ENCODE results near the gene UBE3D. TPM values are rescaled to one million over a fixed set of nuclear protein-coding genes. Genes with fewer than 3 reads are reported as not detected.

Gene UBE3D, protein sequence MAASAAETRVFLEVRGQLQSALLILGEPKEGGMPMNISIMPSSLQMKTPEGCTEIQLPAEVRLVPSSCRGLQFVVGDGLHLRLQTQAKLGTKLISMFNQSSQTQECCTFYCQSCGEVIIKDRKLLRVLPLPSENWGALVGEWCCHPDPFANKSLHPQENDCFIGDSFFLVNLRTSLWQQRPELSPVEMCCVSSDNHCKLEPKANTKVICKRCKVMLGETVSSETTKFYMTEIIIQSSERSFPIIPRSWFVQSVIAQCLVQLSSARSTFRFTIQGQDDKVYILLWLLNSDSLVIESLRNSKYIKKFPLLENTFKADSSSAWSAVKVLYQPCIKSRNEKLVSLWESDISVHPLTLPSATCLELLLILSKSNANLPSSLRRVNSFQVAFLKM
- total RNA-seq, result 10.3 and 17.1 TPM in 2 replicates
- long read RNA-seq, transcript UBE3D-203 (10 exons, 1,917 nt), result major isoform, 21 of 30 reads
- long read RNA-seq, partial matches to known transcripts, result 4 of 30 reads
- long read RNA-seq, other reads (novel, unspliced or antisense), result 4 of 30 reads

DNA sequence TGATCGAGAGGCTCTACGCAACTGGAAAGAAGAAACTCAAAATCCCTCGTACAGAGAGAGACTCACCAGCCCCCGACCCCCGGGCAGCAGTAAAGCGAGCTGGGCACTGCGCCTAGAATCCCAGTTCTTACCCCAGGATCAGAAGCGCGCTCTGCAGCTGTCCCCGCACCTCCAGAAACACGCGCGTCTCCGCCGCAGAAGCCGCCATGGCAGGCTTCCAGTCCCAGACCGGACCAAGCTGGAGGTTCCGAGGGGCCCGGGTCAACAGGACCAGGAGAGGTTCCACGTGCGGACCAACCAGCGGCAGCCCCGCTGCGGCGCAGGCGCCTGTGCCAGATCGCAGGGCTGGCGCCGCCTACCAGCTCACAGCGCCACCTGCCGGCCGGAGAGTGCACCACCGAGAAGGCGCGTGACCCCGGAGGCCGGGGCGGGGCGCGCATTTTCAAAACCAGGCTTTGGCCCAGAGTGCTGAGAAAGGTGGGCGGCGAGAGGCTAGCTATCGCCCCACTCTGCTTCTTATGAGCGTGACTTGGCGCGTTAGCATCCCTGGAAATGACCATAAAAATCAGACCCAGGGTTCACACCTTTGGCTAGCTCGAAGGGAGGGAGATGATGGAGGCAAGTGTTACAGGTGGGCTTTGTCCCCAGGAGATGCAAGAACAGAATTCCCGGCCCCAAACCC lies at the start of gene UBE3D:
Gene UBE3D, minus strand, starts transcription at position 331 of the 682 bp plus-strand sequence. Its CDS starts 123 bp downstream, at position 208.
- peak; percentile 94 for DNase-seq (ENCODE audit: low read depth, low spot score)
- TF ChIP-seq, protein P1, sequence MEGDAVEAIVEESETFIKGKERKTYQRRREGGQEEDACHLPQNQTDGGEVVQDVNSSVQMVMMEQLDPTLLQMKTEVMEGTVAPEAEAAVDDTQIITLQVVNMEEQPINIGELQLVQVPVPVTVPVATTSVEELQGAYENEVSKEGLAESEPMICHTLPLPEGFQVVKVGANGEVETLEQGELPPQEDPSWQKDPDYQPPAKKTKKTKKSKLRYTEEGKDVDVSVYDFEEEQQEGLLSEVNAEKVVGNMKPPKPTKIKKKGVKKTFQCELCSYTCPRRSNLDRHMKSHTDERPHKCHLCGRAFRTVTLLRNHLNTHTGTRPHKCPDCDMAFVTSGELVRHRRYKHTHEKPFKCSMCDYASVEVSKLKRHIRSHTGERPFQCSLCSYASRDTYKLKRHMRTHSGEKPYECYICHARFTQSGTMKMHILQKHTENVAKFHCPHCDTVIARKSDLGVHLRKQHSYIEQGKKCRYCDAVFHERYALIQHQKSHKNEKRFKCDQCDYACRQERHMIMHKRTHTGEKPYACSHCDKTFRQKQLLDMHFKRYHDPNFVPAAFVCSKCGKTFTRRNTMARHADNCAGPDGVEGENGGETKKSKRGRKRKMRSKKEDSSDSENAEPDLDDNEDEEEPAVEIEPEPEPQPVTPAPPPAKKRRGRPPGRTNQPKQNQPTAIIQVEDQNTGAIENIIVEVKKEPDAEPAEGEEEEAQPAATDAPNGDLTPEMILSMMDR (conservative IDR thresholded peaks at IDR 0.05), result peak; percentile 99
- Mint-ChIP-seq H3K9me3 (no peaks in the 10 kb centered on the region), H3K27me3 (ENCODE audit: low read depth) (no peaks in the 10 kb centered on the region), H3K4me1 (peaks cover 36% of the 10 kb centered on the region), H3K36me3 (ENCODE audit: low read depth) (no peaks in the 10 kb centered on the region), H3K27ac (ENCODE audit: unreplicated experiment) (peak within 1 kb of the TSS; percentile 71), H3K4me3 (peak within 1 kb of the TSS; percentile 93)

DNA sequence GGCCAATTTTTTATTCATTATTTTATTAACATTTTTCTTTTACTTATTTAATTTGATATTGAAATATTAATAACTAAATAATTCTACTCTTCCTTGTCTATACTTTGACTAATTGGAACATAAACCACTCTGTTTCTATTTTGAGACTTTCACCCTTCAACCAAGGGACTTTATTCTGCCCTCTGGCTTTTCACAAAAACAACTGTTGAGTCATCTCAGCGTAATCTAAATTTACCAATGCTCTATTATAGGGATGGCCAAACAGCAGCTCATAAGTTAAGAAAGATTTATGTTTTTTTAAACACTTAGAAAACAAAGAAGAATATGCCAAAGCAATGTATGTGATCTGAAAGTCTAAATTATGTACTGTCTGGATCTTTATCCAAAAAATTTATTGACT lies 48.5 kb upstream of the UBE3D start:
- TF ChIP-seq, protein P1 (conservative IDR thresholded peaks at IDR 0.05), result no peak
- H3K27ac Mint-ChIP-seq (ENCODE audit: unreplicated experiment), result no peak overlapping the region
- peaks cover 6% of the 10 kb centered on the region for H3K4me1 Mint-ChIP-seq
- H3K9me3 Mint-ChIP-seq, result no peaks in the 10 kb centered on the region
- DNase-seq (ENCODE audit: low read depth, low spot score), result no peak
- H3K36me3 Mint-ChIP-seq (ENCODE audit: low read depth), result no peaks in the 10 kb centered on the region
- no peak overlapping the region for H3K4me3 Mint-ChIP-seq
- no peaks in the 10 kb centered on the region for H3K27me3 Mint-ChIP-seq (ENCODE audit: low read depth)

DNA sequence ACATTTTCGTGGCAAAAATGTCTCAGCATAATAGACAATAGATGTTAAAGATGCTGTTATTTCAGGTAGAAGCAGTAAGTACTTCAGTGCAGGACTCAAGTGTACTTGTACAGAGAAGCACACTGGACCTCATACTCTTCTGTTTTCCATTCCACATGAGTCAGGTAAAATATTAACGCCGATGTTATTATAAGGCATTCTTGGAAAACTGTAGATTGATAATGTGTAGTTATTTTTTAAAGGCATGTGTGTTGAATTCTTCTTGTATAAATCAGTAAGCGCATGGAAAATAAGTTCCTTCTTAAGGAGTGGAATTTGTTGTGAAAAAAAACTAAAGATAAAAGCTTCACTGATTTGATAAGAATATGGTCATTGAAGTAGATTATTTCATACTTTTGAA lies 47.6 kb upstream of the UBE3D start:
- TF ChIP-seq, protein P1 (conservative IDR thresholded peaks at IDR 0.05), result no peak
- Mint-ChIP-seq H3K4me1 (peaks cover 6% of the 10 kb centered on the region), H3K4me3 (no peak overlapping the region), H3K36me3 (ENCODE audit: low read depth) (no peaks in the 10 kb centered on the region), H3K9me3 (no peaks in the 10 kb centered on the region), H3K27me3 (ENCODE audit: low read depth) (no peaks in the 10 kb centered on the region), H3K27ac (ENCODE audit: unreplicated experiment) (no peak overlapping the region)
- DNase-seq (ENCODE audit: low read depth, low spot score), result no peak

DNA sequence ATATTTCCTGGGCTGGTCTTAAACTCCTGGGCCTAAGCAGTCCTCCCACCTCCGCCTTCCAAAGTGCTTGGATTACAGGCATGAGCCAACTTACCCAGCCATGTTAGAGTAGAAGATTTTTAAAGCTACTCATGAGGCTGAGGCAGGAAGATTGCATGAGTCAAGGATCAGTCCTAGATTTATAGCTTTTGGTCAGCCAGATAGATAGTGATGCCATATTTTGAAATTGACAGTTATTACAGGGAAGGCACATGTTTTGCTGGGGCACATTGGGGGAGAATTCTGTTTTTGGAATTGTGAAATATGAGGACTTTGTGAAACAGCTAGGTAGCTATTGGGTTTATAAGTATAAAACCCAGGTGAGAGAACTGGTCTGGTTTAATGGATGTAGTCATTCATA lies 42.7 kb upstream of the UBE3D start:
- Mint-ChIP-seq H3K27ac (ENCODE audit: unreplicated experiment) (no peak overlapping the region), H3K4me1 (no peaks in the 10 kb centered on the region), H3K27me3 (ENCODE audit: low read depth) (no peaks in the 10 kb centered on the region), H3K9me3 (peaks cover 7% of the 10 kb centered on the region), H3K4me3 (no peak overlapping the region), H3K36me3 (ENCODE audit: low read depth) (peaks cover 14% of the 10 kb centered on the region)
- DNase-seq (ENCODE audit: low read depth, low spot score), result no peak
- TF ChIP-seq, protein P1 (conservative IDR thresholded peaks at IDR 0.05), result no peak

DNA sequence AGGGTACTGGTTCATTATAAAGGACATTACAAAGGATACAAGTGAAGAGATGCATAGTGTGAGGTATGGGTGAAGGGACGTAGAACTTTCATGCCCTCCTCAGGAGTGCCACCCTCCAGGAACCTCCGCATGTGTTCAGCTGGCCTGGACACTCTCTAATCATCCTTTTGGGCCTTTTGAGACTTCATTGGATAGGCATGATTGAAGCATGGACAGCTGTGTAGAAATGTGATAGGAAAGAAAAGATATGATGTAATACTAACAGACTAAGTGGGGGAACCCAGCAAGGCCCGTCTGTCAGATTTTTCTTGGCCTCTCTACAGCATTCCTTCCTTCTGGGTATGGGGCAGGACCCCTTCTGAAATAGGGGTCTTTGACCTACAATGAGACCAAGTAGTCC lies 32.9 kb upstream of the UBE3D start:
- peaks cover 6% of the 10 kb centered on the region for H3K9me3 Mint-ChIP-seq
- H3K36me3 Mint-ChIP-seq (ENCODE audit: low read depth), result peaks cover 11% of the 10 kb centered on the region
- H3K27ac Mint-ChIP-seq (ENCODE audit: unreplicated experiment), result peak overlapping the region; percentile 96
- H3K4me3 Mint-ChIP-seq, result no peak overlapping the region
- H3K4me1 Mint-ChIP-seq, result no peaks in the 10 kb centered on the region
- no peak for DNase-seq (ENCODE audit: low read depth, low spot score)
- H3K27me3 Mint-ChIP-seq (ENCODE audit: low read depth), result no peaks in the 10 kb centered on the region
- TF ChIP-seq, protein P1 (conservative IDR thresholded peaks at IDR 0.05), result no peak

Measured in neural crest cell (in vitro differentiated cells).